HUDEP-2 (cell line): ENCODE data around the gene OR52E5.

Experiments
- DNase-seq, 76 experiments: peaks; one replicate each; lab custom pipeline; 2025; ENCODE audit not compliant: unreplicated experiment in 76 of 76; lab: John Stamatoyannopoulos, UW

The OR52E5 gene

GRCh38 chr11:5932671-5933070 lies 39.7 kb downstream of the OR52E5 start:
- no peak for DNase-seq

GRCh38 chr11:5933116-5933515 lies 40.1 kb downstream of the OR52E5 start:
- no peak for DNase-seq

GRCh38 chr11:5937868-5938602 lies 45.0 kb downstream of the OR52E5 start:
- DNase-seq, result no peak

- DNase-seq, result no peak
Measured at GRCh38 chr11:5938603-5938965, 45.6 kb downstream of the OR52E5 start.

- DNase-seq, result no peak
Measured at GRCh38 chr11:5940748-5941147, 47.7 kb downstream of the OR52E5 start.

GRCh38 chr11:5941951-5942350 lies 48.9 kb downstream of the OR52E5 start, which contains the start of gene OR56A3:
OR56A3 (plus strand) TSS chr11:5942251; CDS start chr11:5947347, 5,096 bp downstream.
- no peak for DNase-seq
